HG03045 (cell line): ENCODE measurements around the gene ACAP1.
"Not testable (repeated sequence)": the region's sequence is repeated elsewhere in the genome, so short reads cannot be mapped to it uniquely, and the experiment has no call there.

Experiments
- ATAC-seq: cut with Tn5 transposase; IDR thresholded peaks from one replicate; pipeline ENCODE4 v1.9.1; 2021; ENCODE audit warnings: mild to moderate bottlenecking, moderate library complexity; ENCODE audit not compliant: unreplicated experiment

ACAP1 gene

GRCh38 chr17:7328840-7329373 is 7.4 kb upstream of the ACAP1 start, which contains the start of gene NEURL4:
Gene NEURL4, minus strand, starts transcription at chr17:7329335. Its CDS starts 23 bp downstream, at chr17:7329312.
- ATAC-seq = peak; percentile 13

GRCh38 chr17:7329374-7329996 is 6.8 kb upstream of the ACAP1 start:
- peak; percentile 60 for ATAC-seq

- ATAC-seq = peak; percentile 38
Observed at GRCh38 chr17:7329997-7330637, 6.2 kb upstream of the ACAP1 start.

GRCh38 chr17:7330638-7331015 is 5.7 kb upstream of the ACAP1 start:
- no peak for ATAC-seq

GRCh38 chr17:7332111-7332510 is 4.2 kb upstream of the ACAP1 start:
- no peak for ATAC-seq

GRCh38 chr17:7332600-7333069 is 3.7 kb upstream of the ACAP1 start:
- ATAC-seq = not testable (repeated sequence)

- no peak for ATAC-seq
Observed at GRCh38 chr17:7334938-7335538, 1.3 kb upstream of the ACAP1 start.

GRCh38 chr17:7335765-7336164 is 564 bp upstream of the ACAP1 start:
- not testable (repeated sequence) for ATAC-seq

GRCh38 chr17:7337600-7337999 is 1.3 kb downstream of the ACAP1 start:
- not testable (repeated sequence) for ATAC-seq

- no peak for ATAC-seq
Observed at GRCh38 chr17:7340179-7340578, 3.9 kb downstream of the ACAP1 start.

- no peak for ATAC-seq
Observed at GRCh38 chr17:7341842-7342241, 5.5 kb downstream of the ACAP1 start.

GRCh38 chr17:7343250-7343649 is 6.9 kb downstream of the ACAP1 start:
- no peak for ATAC-seq

- ATAC-seq = no peak
Observed at GRCh38 chr17:7346761-7347614, 10.7 kb downstream of the ACAP1 start.

- no peak for ATAC-seq
Observed at GRCh38 chr17:7347630-7348477, 11.5 kb downstream of the ACAP1 start.

- no peak for ATAC-seq
Observed at GRCh38 chr17:7348478-7349242, 12.3 kb downstream of the ACAP1 start.

- ATAC-seq = peak; percentile 56
Observed at GRCh38 chr17:7351665-7352502, 15.6 kb downstream of the ACAP1 start, which contains the start of gene KCTD11. Gene KCTD11, plus strand, starts transcription at chr17:7352162.

- no peak for ATAC-seq
Observed at GRCh38 chr17:7352503-7352889, 16.2 kb downstream of the ACAP1 start.

GRCh38 chr17:7352910-7353635 is 16.7 kb downstream of the ACAP1 start:
- no peak for ATAC-seq
